SK-N-SH (cell line): ENCODE data around the gene ME1. TPM values are rescaled to one million over a fixed set of nuclear protein-coding genes. Genes with fewer than 3 reads are reported as not detected.
A peak's percentile ranks its signal among the peaks of the same experiment; 100 is the strongest.

ENCODE experiments used
- CTCF ChIA-PET: fragments of 300-600, 350-600 bp; formaldehyde crosslinking; extraction: SDS; loops from one replicate; lab custom pipeline; 2021; lab: Yijun Ruan, JAX
- POLR2A ChIA-PET: fragments of 350-600 bp; sonication (Branson Sonifier 250); formaldehyde crosslinking; extraction: SDS; loops from one replicate; lab custom pipeline; 2020; ENCODE audit warnings: antibody characterized with exemption, inconsistent platforms; lab: Yijun Ruan, JAX
- DNase-seq: peaks from one replicate; pipeline ENCODE4 v3.0.0; 2012
- H2AFZ ChIP-seq: fragments of 200-600 bp; sonication (generic); 2 replicates; pipeline ENCODE4 v1.8.1; 2016; ENCODE audit warnings: antibody characterized with exemption, mild to moderate bottlenecking, low read depth
- H3F3A ChIP-seq: fragments of 200-600 bp; sonication (generic); replicated peaks from 2 replicates; pipeline ENCODE3; 2016; ENCODE audit warnings: antibody characterized with exemption, mild to moderate bottlenecking; ENCODE audit not compliant: insufficient read depth
- H3K27ac ChIP-seq, 2 experiments: fragments of 200-500 bp in 1 of 2; fragments of 200-600 bp in 1 of 2; sonication (Bioruptor generic) in 1 of 2; sonication (generic), shearing (Covaris generic) in 1 of 2; 2 replicates each; pipeline versions ENCODE4 v1.5.1 to v1.6.1; 2014 to 2016; ENCODE audit warnings: low read depth in 2 of 2, inconsistent platforms in 1 of 2, low read length in 1 of 2, mild to moderate bottlenecking in 1 of 2, mixed read lengths in 1 of 2
- H3K27me3 ChIP-seq: fragments of 200-600 bp; sonication (generic), shearing (Covaris generic); 2 replicates; pipeline ENCODE4 v1.6.1; 2016; ENCODE audit warnings: mixed run types; ENCODE audit not compliant: insufficient read depth
- H3K36me3 ChIP-seq, 2 experiments: fragments of 200-500 bp in 1 of 2; fragments of 200-600 bp in 1 of 2; sonication (Bioruptor generic) in 1 of 2; sonication (generic) in 1 of 2; replicated peaks in 1 of 2; 2 replicates each; pipeline versions ENCODE3 to v1.5.1; 2014 to 2016; ENCODE audit warnings: low read length in 1 of 2, mild to moderate bottlenecking in 1 of 2; ENCODE audit not compliant: insufficient read depth in 2 of 2, control insufficient read depth in 1 of 2
- H3K4me1 ChIP-seq, 2 experiments: fragments of 200-500 bp in 1 of 2; fragments of 200-600 bp in 1 of 2; sonication (Bioruptor generic) in 1 of 2; sonication (generic), shearing (Covaris generic) in 1 of 2; 2 replicates each; pipeline versions ENCODE4 v1.5.1 to v1.6.1; 2014 to 2016; ENCODE audit warnings: low read depth in 1 of 2, low read length in 1 of 2, mixed run types in 1 of 2; ENCODE audit not compliant: insufficient read depth in 2 of 2, control insufficient read depth in 1 of 2
- H3K4me2 ChIP-seq: fragments of 200-600 bp; sonication (generic), shearing (Covaris generic); 2 replicates; pipeline ENCODE4 v1.6.1; 2017; ENCODE audit warnings: mixed run types
- H3K4me3 ChIP-seq, 2 experiments: fragments of 200-500 bp in 1 of 2; fragments of 200-600 bp in 1 of 2; sonication (Bioruptor generic) in 1 of 2; sonication (generic), shearing (Covaris generic) in 1 of 2; 2 replicates each; pipeline versions ENCODE4 v1.5.1 to v1.8.1; 2014 to 2016; ENCODE audit warnings: low read depth in 2 of 2, inconsistent platforms in 1 of 2, low read length in 1 of 2, mild to moderate bottlenecking in 1 of 2, mixed read lengths in 1 of 2, moderate library complexity in 1 of 2
- H3K79me2 ChIP-seq: fragments of 200-600 bp; sonication (generic); 2 replicates; pipeline ENCODE4 v1.8.1; 2017; ENCODE audit warnings: mild to moderate bottlenecking; ENCODE audit not compliant: insufficient read depth
- H3K9ac ChIP-seq: fragments of 200-600 bp; sonication (generic); 2 replicates; pipeline ENCODE4 v1.6.1; 2017; ENCODE audit warnings: mixed run types
- H3K9me2 ChIP-seq: fragments of 200-600 bp; sonication (generic); 2 replicates; pipeline ENCODE4 v1.6.1; 2017; ENCODE audit warnings: mixed run types
- H3K9me3 ChIP-seq: fragments of 200-600 bp; sonication (generic); 2 replicates; pipeline ENCODE4 v1.6.1; 2017; ENCODE audit warnings: mixed run types, mild to moderate bottlenecking, moderate library complexity
- H4K20me1 ChIP-seq: fragments of 200-600 bp; sonication (generic); 2 replicates; pipeline ENCODE4 v1.6.1; 2017; ENCODE audit warnings: mild to moderate bottlenecking, mixed run types; ENCODE audit not compliant: insufficient read depth
- CHD2 ChIP-seq: fragments of 150-350 bp; IDR thresholded peaks from 2 replicates; pipeline ENCODE4 v1.6.1; 2018; ENCODE audit warnings: low read length; ENCODE audit not compliant: partially characterized antibody
- FOXM1 ChIP-seq: IDR thresholded peaks from 2 replicates; pipeline ENCODE4 v1.4.0; 2012; ENCODE audit warnings: low read depth, mild to moderate bottlenecking
- MXI1 ChIP-seq: IDR thresholded peaks from 2 replicates; pipeline ENCODE4 v1.6.1; 2012; ENCODE audit warnings: mild to moderate bottlenecking, low read depth, low read length, improper control_type of control experiment
- RFX5 ChIP-seq: IDR thresholded peaks from 2 replicates; pipeline ENCODE4 v1.6.1; 2012; ENCODE audit warnings: mild to moderate bottlenecking, improper control_type of control experiment, low read length
- WGBS: methylation state at CpG from one replicate; pipeline ENCODE4 v1.1.6; 2017; ENCODE audit warnings: low lambda C conversion rate; 5-methylcytosine and 5-hydroxymethylcytosine counted together
- polyA plus RNA-seq, 3 experiments: library from polyadenylated mRNA; depleted of rRNA; stranded (reverse); fragments of >200 nt; gene quantifications; 2 replicates each; pipeline ENCODE4 v1.2.3, GENCODE V29; 2012
- TF ChIP-seq, protein P1 (sequence below): fragments of 200-600 bp; sonication (generic); IDR thresholded peaks from 2 replicates; pipeline ENCODE4 v1.6.1; 2017; ENCODE audit warnings: antibody characterized with exemption, mild to moderate bottlenecking, moderate library complexity
- TF ChIP-seq, protein P2 (sequence below): fragments of 150-350 bp; IDR thresholded peaks from 2 replicates; pipeline ENCODE4 v1.6.1; 2016; ENCODE audit warnings: mild to moderate bottlenecking, low read depth, low read length
- TF ChIP-seq, protein P3 (sequence below): IDR thresholded peaks from 2 replicates; pipeline ENCODE4 v1.6.1; 2012; ENCODE audit warnings: mild to moderate bottlenecking, low read depth, low read length, moderate library complexity

ME1 gene
- polyA plus RNA-seq, 1 of the 3 experiments (the other 2 are of a cell fraction), result 4.9 TPM

DNA sequence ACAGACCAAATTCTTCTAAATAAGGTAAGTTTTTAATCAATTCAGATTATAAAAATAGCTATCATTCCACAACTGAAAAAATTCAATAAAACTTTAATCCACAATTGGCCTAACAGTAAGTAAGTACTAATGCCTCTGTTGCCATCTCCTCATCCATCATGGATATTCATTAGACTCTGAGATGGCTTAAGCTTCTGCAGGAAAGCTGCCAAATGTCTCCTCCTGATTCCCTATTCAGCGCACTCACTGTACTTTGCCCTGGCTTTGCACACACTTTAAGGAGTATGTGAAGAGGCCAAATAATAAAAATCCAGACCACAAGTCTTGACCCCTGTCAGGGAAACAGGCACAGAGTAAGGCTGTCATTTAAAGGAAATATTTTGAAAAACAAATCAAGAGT, 261.3 kb downstream of the ME1 start:
- no peaks in the 10 kb centered on the region; the same call in 1 of the 2 replicates for H3K9me2 ChIP-seq
- H3K4me3 ChIP-seq, result no peak overlapping the region
- WGBS, result 95% methylated on average over 1 of the region's 1 CpG
- no peaks in the 10 kb centered on the region for H3K9me3 ChIP-seq
- H3K9ac ChIP-seq, result no peak overlapping the region
- no peak for DNase-seq
- TF ChIP-seq, protein P1, sequence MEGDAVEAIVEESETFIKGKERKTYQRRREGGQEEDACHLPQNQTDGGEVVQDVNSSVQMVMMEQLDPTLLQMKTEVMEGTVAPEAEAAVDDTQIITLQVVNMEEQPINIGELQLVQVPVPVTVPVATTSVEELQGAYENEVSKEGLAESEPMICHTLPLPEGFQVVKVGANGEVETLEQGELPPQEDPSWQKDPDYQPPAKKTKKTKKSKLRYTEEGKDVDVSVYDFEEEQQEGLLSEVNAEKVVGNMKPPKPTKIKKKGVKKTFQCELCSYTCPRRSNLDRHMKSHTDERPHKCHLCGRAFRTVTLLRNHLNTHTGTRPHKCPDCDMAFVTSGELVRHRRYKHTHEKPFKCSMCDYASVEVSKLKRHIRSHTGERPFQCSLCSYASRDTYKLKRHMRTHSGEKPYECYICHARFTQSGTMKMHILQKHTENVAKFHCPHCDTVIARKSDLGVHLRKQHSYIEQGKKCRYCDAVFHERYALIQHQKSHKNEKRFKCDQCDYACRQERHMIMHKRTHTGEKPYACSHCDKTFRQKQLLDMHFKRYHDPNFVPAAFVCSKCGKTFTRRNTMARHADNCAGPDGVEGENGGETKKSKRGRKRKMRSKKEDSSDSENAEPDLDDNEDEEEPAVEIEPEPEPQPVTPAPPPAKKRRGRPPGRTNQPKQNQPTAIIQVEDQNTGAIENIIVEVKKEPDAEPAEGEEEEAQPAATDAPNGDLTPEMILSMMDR, result no peak
- TF ChIP-seq MXI1, result no peak
- TF ChIP-seq, protein P2, sequence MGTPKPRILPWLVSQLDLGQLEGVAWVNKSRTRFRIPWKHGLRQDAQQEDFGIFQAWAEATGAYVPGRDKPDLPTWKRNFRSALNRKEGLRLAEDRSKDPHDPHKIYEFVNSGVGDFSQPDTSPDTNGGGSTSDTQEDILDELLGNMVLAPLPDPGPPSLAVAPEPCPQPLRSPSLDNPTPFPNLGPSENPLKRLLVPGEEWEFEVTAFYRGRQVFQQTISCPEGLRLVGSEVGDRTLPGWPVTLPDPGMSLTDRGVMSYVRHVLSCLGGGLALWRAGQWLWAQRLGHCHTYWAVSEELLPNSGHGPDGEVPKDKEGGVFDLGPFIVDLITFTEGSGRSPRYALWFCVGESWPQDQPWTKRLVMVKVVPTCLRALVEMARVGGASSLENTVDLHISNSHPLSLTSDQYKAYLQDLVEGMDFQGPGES, result no peak
- H3K79me2 ChIP-seq, result no peaks in the 10 kb centered on the region; the same call in 1 of the 2 replicates
- H3K36me3 ChIP-seq, result peaks cover 88% of the 10 kb centered on the region in 2 experiments
- H4K20me1 ChIP-seq, result no peaks in the 10 kb centered on the region
- ChIA-PET CTCF (interaction anchor here (0.7 to 1.5 kb wide), 5 partner anchors 9 to 102 kb away, joined by 3 to 5 read pairs (median 3); partner anchors contain the start of gene DOP1A), POLR2A (no interaction called here)
- H2AFZ ChIP-seq, result no peak overlapping the region
- H3K4me1 ChIP-seq, result peaks cover 0 to 2% of the 10 kb centered on the region in 2 experiments; a peak in 2 of 4 replicates
- H3K27ac ChIP-seq, result peak overlapping the region in 1 of 2 experiments; percentile 9; a peak in 1 of 4 replicates
- H3F3A ChIP-seq, result peaks cover 22% of the 10 kb centered on the region
- H3K27me3 ChIP-seq, result no peaks in the 10 kb centered on the region
- no peak overlapping the region for H3K4me2 ChIP-seq

DNA sequence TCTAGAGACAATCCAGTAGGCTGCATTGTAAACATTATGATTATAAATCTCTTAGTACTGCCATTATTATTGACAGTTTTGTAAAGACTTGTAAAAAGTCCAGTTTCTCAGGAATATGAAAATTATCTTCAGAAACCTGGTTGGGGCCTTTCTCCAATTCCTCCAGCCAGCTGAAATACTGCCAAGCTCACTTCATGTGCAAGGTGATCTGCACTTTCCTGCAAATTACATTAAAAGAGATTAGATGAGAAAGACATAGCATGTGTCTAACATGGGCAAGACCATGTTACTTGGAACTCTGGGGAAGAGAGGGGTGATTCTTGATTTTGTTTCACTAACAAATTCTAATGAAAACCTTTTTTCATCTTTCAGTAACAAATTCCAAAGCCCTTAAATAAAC, 261.7 kb downstream of the ME1 start:
- H3K27me3 ChIP-seq, result no peaks in the 10 kb centered on the region
- no peak overlapping the region for H2AFZ ChIP-seq
- no peaks in the 10 kb centered on the region for H3K9me2 ChIP-seq
- ChIA-PET CTCF (interaction anchor here (0.9 to 1.4 kb wide), 3 partner anchors 9 to 101 kb away, joined by 3 to 5 read pairs (median 4); partner anchors contain the start of gene DOP1A), POLR2A (no interaction called here)
- no peak overlapping the region for H3K4me2 ChIP-seq
- no peaks in the 10 kb centered on the region; the same call in 1 of the 2 replicates for H3K79me2 ChIP-seq
- TF ChIP-seq CHD2, result no peak
- no peak for TF ChIP-seq RFX5
- no peak for TF ChIP-seq FOXM1
- TF ChIP-seq, protein P3, sequence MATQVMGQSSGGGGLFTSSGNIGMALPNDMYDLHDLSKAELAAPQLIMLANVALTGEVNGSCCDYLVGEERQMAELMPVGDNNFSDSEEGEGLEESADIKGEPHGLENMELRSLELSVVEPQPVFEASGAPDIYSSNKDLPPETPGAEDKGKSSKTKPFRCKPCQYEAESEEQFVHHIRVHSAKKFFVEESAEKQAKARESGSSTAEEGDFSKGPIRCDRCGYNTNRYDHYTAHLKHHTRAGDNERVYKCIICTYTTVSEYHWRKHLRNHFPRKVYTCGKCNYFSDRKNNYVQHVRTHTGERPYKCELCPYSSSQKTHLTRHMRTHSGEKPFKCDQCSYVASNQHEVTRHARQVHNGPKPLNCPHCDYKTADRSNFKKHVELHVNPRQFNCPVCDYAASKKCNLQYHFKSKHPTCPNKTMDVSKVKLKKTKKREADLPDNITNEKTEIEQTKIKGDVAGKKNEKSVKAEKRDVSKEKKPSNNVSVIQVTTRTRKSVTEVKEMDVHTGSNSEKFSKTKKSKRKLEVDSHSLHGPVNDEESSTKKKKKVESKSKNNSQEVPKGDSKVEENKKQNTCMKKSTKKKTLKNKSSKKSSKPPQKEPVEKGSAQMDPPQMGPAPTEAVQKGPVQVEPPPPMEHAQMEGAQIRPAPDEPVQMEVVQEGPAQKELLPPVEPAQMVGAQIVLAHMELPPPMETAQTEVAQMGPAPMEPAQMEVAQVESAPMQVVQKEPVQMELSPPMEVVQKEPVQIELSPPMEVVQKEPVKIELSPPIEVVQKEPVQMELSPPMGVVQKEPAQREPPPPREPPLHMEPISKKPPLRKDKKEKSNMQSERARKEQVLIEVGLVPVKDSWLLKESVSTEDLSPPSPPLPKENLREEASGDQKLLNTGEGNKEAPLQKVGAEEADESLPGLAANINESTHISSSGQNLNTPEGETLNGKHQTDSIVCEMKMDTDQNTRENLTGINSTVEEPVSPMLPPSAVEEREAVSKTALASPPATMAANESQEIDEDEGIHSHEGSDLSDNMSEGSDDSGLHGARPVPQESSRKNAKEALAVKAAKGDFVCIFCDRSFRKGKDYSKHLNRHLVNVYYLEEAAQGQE, result no peak
- H3K4me1 ChIP-seq, result peaks cover 0 to 2% of the 10 kb centered on the region in 2 experiments; a peak in 2 of 4 replicates
- no peaks in the 10 kb centered on the region for H4K20me1 ChIP-seq
- H3K36me3 ChIP-seq, result peaks cover 84 to 87% of the 10 kb centered on the region in 2 experiments
- H3K9me3 ChIP-seq, result no peaks in the 10 kb centered on the region
- no peak overlapping the region for H3K9ac ChIP-seq
- peak overlapping the region in 1 of 2 experiments; percentile 34; a peak in 1 of 4 replicates for H3K27ac ChIP-seq
- peaks cover 22% of the 10 kb centered on the region for H3F3A ChIP-seq
- H3K4me3 ChIP-seq, result no peak overlapping the region
- DNase-seq, result no peak
